Chondrocyte (in vitro differentiated cells): ENCODE results near the gene BCLAF1. TPM values are rescaled to one million over a fixed set of nuclear protein-coding genes. Genes with fewer than 3 reads are reported as not detected.

Experiments used
- DNase-seq: peaks from one replicate; pipeline ENCODE4 v3.0.0; 2021; ENCODE audit warnings: mixed read lengths, low spot score
- H3K27ac Mint-ChIP-seq: one replicate; pipeline ENCODE4 v1.8.0; 2021; ENCODE audit warnings: mild to moderate bottlenecking, moderate library complexity, mixed read lengths; ENCODE audit not compliant: unreplicated experiment
- H3K27me3 Mint-ChIP-seq: 2 replicates; pipeline ENCODE4 v1.8.0; 2021; ENCODE audit warnings: low read depth, mixed read lengths
- H3K36me3 Mint-ChIP-seq: 2 replicates; pipeline ENCODE4 v1.8.0; 2021; ENCODE audit warnings: low read depth, mixed read lengths
- H3K4me1 Mint-ChIP-seq: 2 replicates; pipeline ENCODE4 v1.8.0; 2021; ENCODE audit warnings: low read depth, mild to moderate bottlenecking, mixed read lengths
- H3K4me3 Mint-ChIP-seq: one replicate; pipeline ENCODE4 v1.8.0; 2021; ENCODE audit warnings: mild to moderate bottlenecking, moderate library complexity, mixed read lengths; ENCODE audit not compliant: unreplicated experiment
- H3K9me3 Mint-ChIP-seq: 2 replicates; pipeline ENCODE4 v1.8.0; 2021; ENCODE audit warnings: low read depth, mixed read lengths
- CTCF ChIP-seq: fragments of 200-600 bp; sonication (generic); IDR thresholded peaks from 2 replicates; pipeline ENCODE4 v1.5.0; 2021; ENCODE audit warnings: antibody characterized with exemption, mild to moderate bottlenecking, moderate library complexity
- long read RNA-seq: library from polyadenylated mRNA; stranded (forward); transcript quantifications from one replicate; pipeline ENCODE4 v2.0.0, GENCODE V29; 2021
- total RNA-seq: library from RNA; stranded (reverse); gene quantifications from 3 replicates; pipeline ENCODE4 v1.2.1, GENCODE V29; 2021

BCLAF1 gene
- total RNA-seq, result 135 to 142 TPM (median 139 TPM) in 3 replicates
- long read RNA-seq, full-length matches to known transcripts, result 32 of 41 reads
- long read RNA-seq, partial matches to known transcripts, result 5 of 41 reads
- long read RNA-seq, other reads (novel, unspliced or antisense), result 4 of 41 reads

DNA sequence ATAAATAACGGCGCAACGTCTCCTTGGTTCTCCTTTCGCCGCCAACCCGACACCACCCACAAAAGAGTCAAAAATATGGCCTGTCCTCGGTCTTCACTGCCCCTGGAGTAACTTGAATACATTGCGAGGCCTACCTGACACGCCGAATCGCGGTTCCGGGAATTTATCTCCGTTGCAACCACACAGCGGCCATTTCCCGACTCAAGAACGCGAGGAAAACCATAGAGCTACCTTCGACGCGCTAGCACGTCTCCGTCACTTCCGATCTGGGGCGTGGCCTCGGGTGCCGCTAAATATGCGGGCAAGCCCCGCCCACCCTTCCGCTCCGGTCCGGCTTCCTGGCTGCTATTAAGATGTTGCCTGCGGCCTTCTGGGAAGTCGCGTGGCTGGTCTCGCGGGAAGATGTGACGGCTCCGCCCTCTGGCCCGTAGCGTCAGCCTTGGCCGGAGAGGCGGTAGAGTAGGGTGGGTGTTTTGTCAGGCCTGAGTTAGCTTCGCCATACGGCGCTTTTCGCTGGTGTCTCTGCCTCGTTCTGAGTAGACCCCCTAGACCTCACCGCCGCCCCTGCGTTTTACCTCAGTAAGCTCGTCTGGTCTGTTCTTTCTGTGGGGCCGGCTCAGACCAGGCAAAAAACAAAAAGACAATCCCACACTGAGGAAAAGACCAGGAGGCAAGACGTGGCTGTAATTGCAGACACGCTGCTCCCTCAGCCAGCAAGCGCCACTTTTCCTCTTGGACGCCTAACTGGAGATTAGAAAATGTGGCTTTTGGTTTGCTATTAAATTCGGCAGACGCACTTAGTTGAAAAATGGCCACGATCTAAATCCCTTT lies at the start of gene BCLAF1:
BCLAF1 (minus strand) TSS at position 268 of the 831 bp plus-strand sequence. CDS start 9,980 bp downstream, outside the sequence.
- Mint-ChIP-seq H3K4me3 (peak within 1 kb of the TSS; percentile 93), H3K27me3 (no peaks in the 10 kb centered on the region), H3K27ac (peak within 1 kb of the TSS; percentile 100), H3K9me3 (no peaks in the 10 kb centered on the region), H3K36me3 (peaks cover 1% of the 10 kb centered on the region), H3K4me1 (peaks cover 43% of the 10 kb centered on the region)
- TF ChIP-seq CTCF, result no peak
- DNase-seq, result peak; percentile 100

DNA sequence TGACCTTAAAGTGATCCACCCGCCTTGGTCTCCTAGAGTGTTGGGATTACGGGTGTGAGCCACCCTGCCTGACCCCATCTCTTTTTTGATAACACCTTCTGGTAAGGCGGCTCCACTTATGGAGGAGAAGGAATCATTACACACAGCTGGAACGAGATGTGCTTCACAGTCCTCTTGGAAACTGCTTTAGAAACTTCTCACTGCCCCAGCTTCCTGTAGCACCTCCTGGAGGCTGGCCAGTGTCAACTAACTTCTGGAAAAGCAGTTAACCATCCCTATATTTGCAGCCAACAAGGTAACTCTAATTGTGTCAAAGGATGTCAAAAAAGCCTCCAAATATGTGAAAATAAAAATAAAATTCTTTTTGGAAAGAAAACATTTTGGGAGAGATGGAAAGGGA lies 48.8 kb upstream of the BCLAF1 start:
- no peak for TF ChIP-seq CTCF
- H3K9me3 Mint-ChIP-seq, result no peaks in the 10 kb centered on the region
- DNase-seq, result no peak
- no peaks in the 10 kb centered on the region for H3K36me3 Mint-ChIP-seq
- H3K4me1 Mint-ChIP-seq, result no peaks in the 10 kb centered on the region
- no peak overlapping the region for H3K27ac Mint-ChIP-seq
- no peak overlapping the region for H3K4me3 Mint-ChIP-seq
- no peaks in the 10 kb centered on the region for H3K27me3 Mint-ChIP-seq

GRCh38 chr6:136337606-136338005 lies 48.0 kb upstream of the BCLAF1 start:
- Mint-ChIP-seq H3K4me1 (no peaks in the 10 kb centered on the region), H3K27ac (no peak overlapping the region), H3K36me3 (no peaks in the 10 kb centered on the region), H3K9me3 (no peaks in the 10 kb centered on the region), H3K4me3 (no peak overlapping the region), H3K27me3 (no peaks in the 10 kb centered on the region)
- TF ChIP-seq CTCF, result no peak
- DNase-seq, result no peak

DNA sequence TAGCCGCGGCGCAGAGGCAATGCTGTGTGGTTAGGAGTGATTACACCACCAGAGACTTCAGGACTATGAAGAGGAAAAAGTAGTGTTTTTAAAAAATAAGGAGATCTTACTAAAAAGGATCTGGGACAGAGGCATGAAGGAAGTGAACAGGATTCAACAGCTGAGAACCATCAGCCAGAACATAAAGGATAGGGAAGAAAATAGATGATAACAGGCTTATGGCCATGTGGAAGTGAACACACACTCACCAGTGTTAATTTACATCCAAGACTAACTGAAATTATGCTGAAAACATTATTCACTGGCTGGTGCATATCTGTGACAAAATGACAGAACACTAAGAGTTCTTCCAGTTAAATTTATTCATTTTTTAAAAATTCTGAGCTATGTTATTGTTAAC lies 47.5 kb upstream of the BCLAF1 start:
- DNase-seq, result no peak
- no peak overlapping the region for H3K4me3 Mint-ChIP-seq

More for the DNA sequence above, 47.5 kb upstream of the BCLAF1 start:
- Mint-ChIP-seq H3K36me3 (no peaks in the 10 kb centered on the region), H3K4me1 (no peaks in the 10 kb centered on the region), H3K9me3 (no peaks in the 10 kb centered on the region), H3K27me3 (no peaks in the 10 kb centered on the region), H3K27ac (no peak overlapping the region)
- no peak for TF ChIP-seq CTCF
